Hepatocyte (in vitro differentiated cells): ENCODE measurements around the gene SELENOW.
A peak's percentile ranks its signal among the peaks of the same experiment; 100 is the strongest.

ENCODE experiments used
- CTCF ChIP-seq: fragments of 200-600 bp; sonication (generic); IDR thresholded peaks from 2 replicates; pipeline ENCODE4 v1.5.1; 2016; ENCODE audit warnings: antibody characterized with exemption, mild to moderate bottlenecking; ENCODE audit not compliant: poor library complexity
- EZH2phosphoT487 ChIP-seq: fragments of 200-600 bp; sonication (generic); IDR thresholded peaks from one replicate; pipeline ENCODE4 v1.6.1; 2018; ENCODE audit warnings: antibody characterized with exemption, mild to moderate bottlenecking, low read depth, moderate library complexity; ENCODE audit not compliant: unreplicated experiment, severe bottlenecking

GRCh38 chr19:47745010-47745901 is 33.2 kb upstream of the SELENOW start, which contains the start of gene NOP53:
- TF ChIP-seq CTCF = peak; percentile 1
- TF ChIP-seq EZH2phosphoT487 = no peak
